HFFc6 (cell line): ENCODE results near the gene ARF5. TPM values are rescaled to one million over a fixed set of nuclear protein-coding genes. Genes with fewer than 3 reads are reported as not detected.

Experiments used
- DNase-seq: peaks from one replicate; pipeline ENCODE4 v3.0.0-alpha.2; 2018
- H3K27ac Mint-ChIP-seq: 2 replicates; pipeline ENCODE4 v1.8.0; 2020; ENCODE audit warnings: mild to moderate bottlenecking, mixed read lengths
- H3K27me3 Mint-ChIP-seq: 2 replicates; pipeline ENCODE4 v1.8.0; 2021; ENCODE audit warnings: mild to moderate bottlenecking, moderate library complexity, mixed read lengths; ENCODE audit not compliant: insufficient read depth
- H3K36me3 Mint-ChIP-seq: 2 replicates; pipeline ENCODE4 v1.8.0; 2021; ENCODE audit warnings: low read depth, mixed read lengths
- H3K4me1 Mint-ChIP-seq: 2 replicates; pipeline ENCODE4 v1.8.0; 2020; ENCODE audit warnings: low read depth, mixed read lengths
- H3K4me3 Mint-ChIP-seq: 2 replicates; pipeline ENCODE4 v1.8.0; 2020; ENCODE audit warnings: mild to moderate bottlenecking, moderate library complexity, mixed read lengths
- H3K9me3 Mint-ChIP-seq: 2 replicates; pipeline ENCODE4 v1.8.0; 2020; ENCODE audit warnings: mild to moderate bottlenecking, mixed read lengths
- CTCF ChIP-seq: fragments of 200-600 bp; sonication (generic); IDR thresholded peaks from 2 replicates; pipeline ENCODE4 v1.5.0; 2021; ENCODE audit warnings: antibody characterized with exemption, mild to moderate bottlenecking
- total RNA-seq, 6 experiments: library from RNA; stranded (reverse); fragmentation: NEBNext Ultra II Directional; extraction: Animal tissue kit (Norgen Biotek cat#: 25700); gene quantifications; 2 replicates in 1 of 6; 3 replicates in 5 of 6; pipeline ENCODE4 v1.2.3, GENCODE V29; 2021

The ARF5 gene
- total RNA-seq, 6 experiments from 2014 or later = 98.3 to 122 (median 110) TPM

GRCh38 chr7:127628445-127628844 is 40.2 kb downstream of the ARF5 start:
- Mint-ChIP-seq H3K27me3 (peaks cover 16% of the 10 kb centered on the region), H3K27ac (no peak overlapping the region), H3K4me1 (peaks cover 29% of the 10 kb centered on the region), H3K9me3 (no peaks in the 10 kb centered on the region), H3K36me3 (no peaks in the 10 kb centered on the region), H3K4me3 (no peak overlapping the region)
- TF ChIP-seq CTCF = peak; percentile 39; the same call in 1 of the 2 replicates
- DNase-seq = no peak

GRCh38 chr7:127629268-127629854 is 41.1 kb downstream of the ARF5 start:
- DNase-seq = no peak
- no peak overlapping the region; the same call in 1 of the 2 replicates for H3K4me3 Mint-ChIP-seq
- TF ChIP-seq CTCF = peak; percentile 67
- peaks cover 11% of the 10 kb centered on the region for H3K27me3 Mint-ChIP-seq
- H3K9me3 Mint-ChIP-seq = no peaks in the 10 kb centered on the region
- no peak overlapping the region for H3K27ac Mint-ChIP-seq
- H3K36me3 Mint-ChIP-seq = no peaks in the 10 kb centered on the region
- peaks cover 33% of the 10 kb centered on the region for H3K4me1 Mint-ChIP-seq

GRCh38 chr7:127632276-127632910 is 44.2 kb downstream of the ARF5 start:
- peak; percentile 74 for DNase-seq
- Mint-ChIP-seq H3K4me3 (no peak overlapping the region), H3K4me1 (peaks cover 39% of the 10 kb centered on the region), H3K36me3 (no peaks in the 10 kb centered on the region), H3K9me3 (no peaks in the 10 kb centered on the region), H3K27ac (peak overlapping the region; percentile 56), H3K27me3 (peaks cover 10% of the 10 kb centered on the region)
- TF ChIP-seq CTCF = no peak

- H3K36me3 Mint-ChIP-seq = no peaks in the 10 kb centered on the region
- H3K27me3 Mint-ChIP-seq = peaks cover 7% of the 10 kb centered on the region
- peaks cover 26% of the 10 kb centered on the region for H3K4me1 Mint-ChIP-seq
- DNase-seq = no peak
- H3K27ac Mint-ChIP-seq = no peak overlapping the region
- no peaks in the 10 kb centered on the region for H3K9me3 Mint-ChIP-seq
- TF ChIP-seq CTCF = no peak
- H3K4me3 Mint-ChIP-seq = no peak overlapping the region
Observed at GRCh38 chr7:127635659-127636285, 47.6 kb downstream of the ARF5 start.

GRCh38 chr7:127638197-127638596 is 50.0 kb downstream of the ARF5 start:
- H3K9me3 Mint-ChIP-seq = no peaks in the 10 kb centered on the region
- no peak for DNase-seq
- H3K27me3 Mint-ChIP-seq = peaks cover 5% of the 10 kb centered on the region
- TF ChIP-seq CTCF = no peak
- no peak overlapping the region for H3K4me3 Mint-ChIP-seq
- no peak overlapping the region for H3K27ac Mint-ChIP-seq
- H3K4me1 Mint-ChIP-seq = peaks cover 23% of the 10 kb centered on the region
- H3K36me3 Mint-ChIP-seq = no peaks in the 10 kb centered on the region

Other genes with a start within 250 kb of the ARF5 start
- gene ZNF800, start 195.7 kb upstream of the ARF5 start, total RNA-seq = 10 to 100 TPM; 24.3 to 26.7 (median 25.7) TPM
- gene GCC1, start 2.8 kb upstream of the ARF5 start, total RNA-seq = 10 to 100 TPM; 14.8 to 17.1 (median 16.1) TPM
- under 1 TPM in 1 of 6 experiments, not detected in 5; 0.07 TPM for gene FSCN3, start 5.3 kb downstream of the ARF5 start, total RNA-seq
- gene PAX4, start 29.7 kb downstream of the ARF5 start, total RNA-seq = not detected
- gene SND1, start 63.8 kb downstream of the ARF5 start, total RNA-seq = 100 to 1,000 TPM; 217 to 259 (median 247) TPM